Stimulated activated CD4-positive, alpha-beta T cell treated with anti-CD3 and anti-CD28 coated beads, Interleukin-1b, Interleukin-23, amount 100 ng/mL, for 1 hour (primary cell): Measurements from ENCODE around the gene ULK4.
"Not testable (repeated sequence)": the region's sequence is repeated elsewhere in the genome, so short reads cannot be mapped to it uniquely, and the experiment has no call there.

Experiments used
- DNase-seq, 2 donors: peaks; one replicate each; pipeline ENCODE4 v3.0.0-alpha.2; 2020; ENCODE audit warnings: low read depth in 2 of 2

The ULK4 gene

DNA sequence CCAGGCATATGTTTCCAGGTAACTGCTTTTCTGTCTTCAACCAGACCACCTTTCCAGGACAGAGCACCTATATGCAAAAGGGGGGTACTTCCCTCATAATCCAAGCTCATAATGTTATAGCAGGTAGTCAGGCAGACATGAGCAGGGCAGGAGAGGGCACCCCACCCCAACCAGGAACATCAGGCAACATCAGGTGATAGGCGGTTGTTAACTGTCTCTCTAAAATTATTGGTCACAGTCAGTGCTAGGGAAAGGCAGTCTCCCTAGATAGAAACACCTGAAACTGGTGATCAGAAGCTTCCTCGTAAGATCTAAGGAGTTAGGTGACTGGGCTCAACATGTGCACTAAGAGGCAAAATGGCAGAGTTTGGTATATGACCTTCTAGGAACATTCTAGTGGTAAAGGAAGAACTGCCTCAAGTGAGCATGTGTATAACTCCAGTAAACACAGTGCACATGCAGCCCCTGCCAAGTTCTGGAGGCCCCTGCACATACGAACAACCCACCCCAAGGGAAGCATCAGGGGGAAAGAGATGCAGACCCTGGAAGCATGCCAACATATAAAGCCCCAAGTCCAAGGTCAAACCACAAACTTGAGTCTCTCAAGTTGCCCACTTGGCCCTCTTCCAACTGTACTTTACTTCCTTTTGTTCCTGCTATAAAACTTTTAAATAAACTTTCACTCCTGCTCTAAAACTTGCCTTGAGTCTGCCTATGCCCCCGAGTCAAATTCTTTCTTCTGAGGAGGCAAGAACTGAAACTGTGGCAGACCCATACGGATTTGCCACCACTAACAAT is 270.9 kb downstream of the ULK4 start:
- DNase-seq, result no peak

DNA sequence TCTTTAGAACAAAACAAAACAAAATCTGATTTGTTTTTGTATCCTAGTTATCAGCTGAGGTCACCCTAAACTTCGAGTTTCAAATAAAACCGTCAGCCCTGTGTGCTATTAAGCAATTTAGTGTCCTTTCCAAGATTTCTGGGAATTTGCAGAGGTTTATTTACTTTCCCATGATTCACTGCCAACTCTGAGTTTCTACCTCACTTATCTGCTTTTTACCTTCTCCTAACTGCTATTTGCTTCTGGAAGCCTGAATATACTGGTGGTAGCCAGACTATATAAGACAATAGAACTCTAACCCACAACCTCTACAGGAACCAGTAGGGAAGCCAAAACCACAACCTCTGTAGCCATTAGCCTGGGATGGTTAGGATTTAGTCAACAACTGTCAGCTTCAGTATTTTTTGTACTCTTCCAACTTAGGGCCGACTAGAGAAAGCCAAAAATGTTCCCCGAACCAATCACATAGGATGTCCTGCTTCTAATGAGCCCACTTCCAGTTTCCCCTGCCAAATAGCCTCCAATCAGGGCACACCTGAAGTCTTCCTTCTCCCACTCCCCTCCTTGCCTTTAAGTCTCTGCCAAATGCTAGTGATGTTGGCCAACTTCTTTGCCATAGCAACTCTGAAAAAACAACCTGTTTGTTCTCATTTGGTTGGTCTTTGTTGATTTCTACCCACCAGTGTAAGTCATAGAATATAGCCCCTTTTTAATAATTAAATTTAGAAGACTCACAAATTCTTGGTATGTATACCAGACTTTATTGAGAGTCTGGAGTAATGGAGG is 273.1 kb downstream of the ULK4 start:
- no peak for DNase-seq

DNA sequence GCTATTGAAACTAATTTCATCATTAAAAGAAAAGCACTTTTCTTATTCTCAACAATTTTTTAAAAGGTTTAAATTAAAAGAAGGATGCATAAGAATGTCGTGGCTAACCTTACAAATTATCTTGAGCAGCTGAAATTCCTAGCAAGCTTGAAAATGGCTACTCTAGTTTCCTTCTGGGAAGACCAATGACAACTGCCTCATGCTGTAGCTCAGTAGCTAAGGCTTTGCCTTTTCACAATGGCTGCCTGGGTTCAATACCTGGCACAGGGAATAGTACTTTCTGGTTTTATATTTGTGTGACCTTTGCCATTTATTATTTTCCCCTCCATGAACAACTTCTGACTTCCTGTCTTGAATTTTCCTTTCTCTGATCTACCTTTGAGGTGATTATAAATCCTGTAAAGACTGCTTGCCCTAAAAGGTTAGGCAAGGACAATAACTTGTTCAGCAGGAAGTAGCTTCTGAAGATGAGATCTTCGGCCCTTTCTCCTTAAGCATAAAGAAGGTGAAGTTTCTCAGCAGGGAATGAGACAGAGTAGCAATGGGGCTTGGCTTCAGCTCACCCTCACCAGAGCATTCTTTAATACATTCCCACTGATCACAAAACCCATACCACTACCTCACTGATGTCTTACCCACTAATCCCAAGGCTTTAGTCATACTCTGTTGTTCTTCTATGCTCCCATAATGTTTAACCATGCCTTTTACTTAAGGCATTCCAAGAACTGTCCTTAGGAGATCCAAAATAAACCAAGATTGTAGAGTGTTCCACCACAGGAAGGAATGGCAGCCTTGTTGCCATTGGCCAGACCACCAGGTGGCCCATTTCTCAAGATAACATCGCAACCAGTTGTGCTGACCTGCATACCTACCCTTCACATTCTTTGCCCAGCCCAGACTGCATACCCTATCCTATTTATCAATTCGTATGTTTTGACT is 276.8 kb downstream of the ULK4 start:
- no peak for DNase-seq

DNA sequence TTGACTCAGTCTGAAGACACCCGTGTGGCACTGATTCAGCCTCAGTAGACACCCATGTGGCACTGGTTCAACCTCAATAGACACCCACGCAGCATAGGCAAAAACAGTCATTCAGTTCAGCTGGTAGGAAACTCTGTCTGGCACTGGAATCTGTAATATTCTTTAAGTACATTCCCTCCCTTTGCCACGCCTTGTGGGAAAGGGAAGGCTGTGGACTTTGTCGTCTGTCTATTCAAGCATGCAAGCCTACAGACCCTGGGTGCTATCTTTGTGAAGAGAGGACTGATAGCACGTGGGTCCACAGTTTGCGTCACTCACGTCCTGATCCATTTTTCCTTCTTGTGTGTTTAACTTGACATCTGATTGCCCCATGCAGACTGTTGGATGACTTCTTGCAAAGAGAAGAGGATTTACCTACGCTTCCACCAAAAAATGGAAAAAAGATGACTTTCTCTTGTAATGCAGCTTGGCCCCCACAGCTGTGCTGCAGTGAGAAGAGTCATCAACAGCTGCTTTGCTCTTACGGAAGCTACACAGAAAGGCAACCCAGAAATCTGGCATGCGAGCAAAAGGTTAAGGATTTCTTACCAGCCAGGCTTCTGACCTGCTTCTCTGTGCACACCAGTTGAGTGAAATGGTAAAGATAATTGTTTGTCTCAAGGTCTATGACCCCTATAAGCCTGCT is 278.1 kb downstream of the ULK4 start:
- DNase-seq, result no peak

DNA sequence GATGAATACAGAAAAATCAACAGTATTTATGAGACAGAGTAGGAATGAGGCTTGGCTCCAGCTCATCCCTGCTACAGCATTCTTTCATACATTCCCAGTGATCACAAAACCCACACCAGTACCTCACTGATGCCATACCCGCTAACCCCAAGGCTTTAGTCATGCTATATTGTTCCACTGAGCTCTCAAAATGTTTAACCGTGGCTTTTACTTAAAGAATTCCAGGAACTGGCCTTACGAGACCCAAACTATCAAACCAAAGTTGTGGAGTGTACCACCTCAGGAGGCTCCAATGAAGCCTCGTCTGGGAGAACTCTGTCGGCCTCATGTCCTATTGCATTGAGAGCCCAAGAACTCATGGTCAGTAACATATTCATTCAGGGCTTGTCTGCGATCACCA is 278.9 kb downstream of the ULK4 start:
- DNase-seq, result no peak

DNA sequence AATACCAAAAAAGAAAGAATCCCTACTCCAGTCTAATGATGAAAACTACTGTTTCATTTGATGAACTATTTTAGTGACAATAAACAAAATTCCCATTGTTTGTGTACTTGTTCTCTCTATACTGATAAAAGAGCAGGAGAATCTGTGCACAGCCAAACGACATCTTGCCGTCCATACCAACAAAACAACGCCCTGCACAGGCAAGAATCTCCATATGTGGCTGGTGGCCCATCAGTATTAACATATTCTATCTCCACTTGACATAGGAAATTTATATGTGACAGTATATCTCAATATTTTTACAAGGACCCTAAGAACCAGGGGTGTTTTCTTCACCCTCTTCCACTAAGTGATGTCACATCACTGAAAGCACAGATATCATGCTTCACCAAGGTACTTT is 279.5 kb downstream of the ULK4 start:
- DNase-seq, result no peak

DNA sequence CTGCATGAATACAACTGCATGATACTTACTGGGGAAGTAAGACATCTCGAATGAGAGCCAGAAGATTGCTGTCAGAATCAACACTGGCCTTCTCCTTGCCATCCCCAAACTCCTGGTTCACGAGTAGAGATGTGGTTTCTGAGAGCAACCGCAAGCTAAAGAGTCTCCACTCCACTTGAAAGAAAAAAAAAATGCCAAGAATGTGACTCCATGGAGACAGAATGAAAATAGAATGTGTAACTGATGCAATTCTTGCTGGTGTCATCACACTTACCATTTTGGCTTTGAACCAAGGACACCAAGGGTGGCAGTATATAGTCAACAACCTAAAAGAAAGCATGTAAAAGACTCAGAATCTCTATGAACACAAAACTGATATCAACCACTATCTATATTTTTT is 280.4 kb downstream of the ULK4 start:
- DNase-seq, result no peak

DNA sequence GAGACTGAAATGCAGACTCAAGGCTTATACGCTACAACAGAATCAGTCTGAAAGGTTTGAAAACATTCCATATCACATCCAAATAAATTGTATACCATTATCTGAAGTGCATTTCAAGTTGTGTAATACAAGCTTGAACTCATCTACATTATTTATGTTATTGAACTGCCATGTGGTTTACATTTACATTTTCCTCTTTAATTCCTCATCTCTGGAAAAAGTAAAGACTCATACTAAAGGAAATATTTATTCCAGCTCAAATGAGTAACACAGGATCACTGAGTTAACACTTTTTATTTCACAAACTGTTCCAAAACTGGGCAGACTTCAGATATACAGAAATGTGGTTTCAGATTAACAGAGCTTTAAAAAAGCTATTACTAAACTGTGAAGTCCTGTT is 282.5 kb downstream of the ULK4 start:
- no peak for DNase-seq

DNA sequence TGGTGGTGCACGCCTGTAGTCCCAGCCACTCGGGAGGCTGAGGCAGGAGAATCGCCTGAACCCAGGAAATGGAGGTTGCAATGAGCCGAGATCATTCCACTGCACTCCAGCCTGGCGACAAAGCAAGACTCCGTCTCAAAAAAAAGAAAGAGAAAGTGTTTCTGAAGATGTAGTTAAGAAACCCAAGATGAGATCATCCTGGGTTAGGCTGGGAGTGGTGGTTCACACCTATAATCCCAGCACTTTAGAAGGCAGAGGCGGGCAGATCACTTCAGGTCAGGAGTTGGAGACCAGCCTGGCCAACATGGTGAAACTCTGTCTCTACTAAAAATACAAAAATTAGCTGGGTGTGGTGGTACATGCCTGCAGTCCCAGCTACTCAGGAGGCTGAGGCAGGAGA is 286.8 kb downstream of the ULK4 start:
- not testable (repeated sequence) for DNase-seq

DNA sequence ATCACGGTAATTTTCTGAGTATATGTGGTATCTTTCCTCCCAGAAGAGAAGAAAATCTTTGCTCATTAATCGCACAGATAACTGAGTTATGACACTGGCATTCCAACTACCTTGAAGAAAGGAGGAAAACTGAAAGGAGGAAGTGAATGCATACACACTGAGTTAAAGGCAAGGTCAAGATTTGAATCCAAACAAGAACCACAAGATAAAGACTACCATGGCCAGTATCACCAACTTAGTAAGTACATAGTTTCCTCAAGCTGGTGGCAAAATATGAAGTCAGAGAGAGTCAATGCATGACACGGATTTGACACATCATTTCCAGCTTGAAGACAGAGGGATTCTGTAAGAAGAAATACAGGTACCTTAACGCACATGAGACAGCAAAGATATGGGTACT is 287.5 kb downstream of the ULK4 start:
- no peak for DNase-seq

DNA sequence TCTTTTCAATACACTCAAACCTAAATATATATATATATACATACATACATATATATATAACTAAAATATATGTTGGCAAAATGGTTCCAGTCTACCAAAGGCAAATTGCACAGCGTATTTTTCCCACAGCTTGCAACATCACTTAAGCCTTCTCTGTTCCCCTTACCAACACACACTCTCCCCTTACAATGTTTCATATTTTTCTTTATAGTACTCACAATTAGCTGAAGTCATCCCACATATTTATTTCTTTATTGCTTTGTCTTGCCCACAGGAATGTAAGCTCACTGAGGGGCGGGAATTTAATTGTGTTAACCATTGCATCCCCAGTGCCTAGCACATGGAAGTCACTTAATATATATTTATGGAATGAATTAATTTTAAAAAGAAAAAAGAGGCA is 288.3 kb downstream of the ULK4 start:
- no peak for DNase-seq

DNA sequence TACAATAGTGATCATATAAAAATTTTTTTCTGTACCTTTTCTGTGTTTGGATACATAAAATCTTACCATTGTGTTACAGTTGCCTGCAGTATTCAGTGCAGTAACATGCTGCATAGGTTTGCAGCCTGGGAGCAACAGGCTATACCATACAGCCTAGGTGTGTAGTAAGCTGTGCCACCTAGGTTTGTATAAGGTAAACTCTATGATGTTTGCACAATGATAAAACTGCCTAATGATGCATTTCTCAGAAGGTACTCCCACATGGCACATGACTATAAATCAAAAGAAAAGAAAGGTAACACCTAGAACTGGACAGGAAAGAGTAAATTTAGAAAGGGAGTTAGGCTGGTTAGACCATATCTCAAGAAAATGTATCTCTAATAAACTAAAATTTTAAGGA is 293.5 kb downstream of the ULK4 start:
- no peak for DNase-seq

DNA sequence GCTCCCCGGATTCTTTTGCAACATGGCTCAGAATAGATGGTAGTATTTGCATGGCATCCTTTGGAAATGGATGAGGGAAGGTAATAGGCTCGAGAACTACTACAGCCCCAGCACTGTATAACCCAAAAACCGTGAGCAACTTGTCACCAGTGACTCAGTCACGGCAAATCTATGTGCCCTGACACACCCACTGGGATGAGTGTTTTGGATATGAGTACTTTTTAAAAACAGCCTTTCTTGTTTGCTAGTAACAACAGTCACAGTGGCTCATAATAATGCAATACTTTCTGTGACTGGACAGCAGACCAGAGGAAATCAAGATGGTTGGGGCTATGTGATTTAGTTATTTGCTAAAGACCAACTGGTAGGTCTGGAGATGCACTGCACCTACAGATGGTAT is 299.6 kb downstream of the ULK4 start:
- DNase-seq, result no peak

DNA sequence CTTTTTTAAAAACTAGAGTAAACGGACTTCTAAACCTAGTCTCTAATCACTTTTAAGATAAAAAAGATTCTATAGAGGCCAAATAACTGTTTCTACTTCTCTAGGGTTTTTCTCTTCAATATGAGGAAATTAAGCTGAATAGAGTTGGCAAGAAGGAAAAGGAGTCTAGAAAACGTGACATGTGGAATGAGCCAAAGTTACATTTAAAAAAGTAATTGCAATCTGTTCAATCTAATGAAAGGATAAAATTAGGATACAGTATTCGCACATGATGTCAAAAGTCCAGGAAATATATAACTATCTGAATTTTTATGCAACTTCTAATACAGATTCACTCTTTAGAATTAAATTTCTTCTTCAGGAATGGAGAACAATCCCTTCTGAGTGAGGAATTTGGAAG is 300.1 kb downstream of the ULK4 start:
- DNase-seq, result no peak

DNA sequence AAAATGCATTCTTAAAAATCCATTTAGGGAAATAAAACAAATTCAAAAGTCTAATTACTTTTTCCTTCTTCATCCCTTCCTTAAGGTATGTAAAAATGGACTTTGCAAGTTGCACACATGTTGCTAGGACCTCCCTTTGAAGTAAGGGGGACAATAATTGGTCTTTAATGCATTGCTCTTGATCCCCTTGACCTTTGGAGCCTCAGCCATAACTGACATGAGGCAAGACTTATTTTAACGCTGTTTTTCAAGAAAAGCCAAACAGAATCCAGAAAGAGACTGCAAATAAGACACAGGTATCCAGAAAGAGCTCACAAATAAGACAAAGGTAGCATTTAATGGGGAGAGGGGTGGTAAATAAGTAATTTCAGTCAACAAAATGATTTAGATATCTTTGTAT is 301.4 kb downstream of the ULK4 start:
- no peak for DNase-seq

DNA sequence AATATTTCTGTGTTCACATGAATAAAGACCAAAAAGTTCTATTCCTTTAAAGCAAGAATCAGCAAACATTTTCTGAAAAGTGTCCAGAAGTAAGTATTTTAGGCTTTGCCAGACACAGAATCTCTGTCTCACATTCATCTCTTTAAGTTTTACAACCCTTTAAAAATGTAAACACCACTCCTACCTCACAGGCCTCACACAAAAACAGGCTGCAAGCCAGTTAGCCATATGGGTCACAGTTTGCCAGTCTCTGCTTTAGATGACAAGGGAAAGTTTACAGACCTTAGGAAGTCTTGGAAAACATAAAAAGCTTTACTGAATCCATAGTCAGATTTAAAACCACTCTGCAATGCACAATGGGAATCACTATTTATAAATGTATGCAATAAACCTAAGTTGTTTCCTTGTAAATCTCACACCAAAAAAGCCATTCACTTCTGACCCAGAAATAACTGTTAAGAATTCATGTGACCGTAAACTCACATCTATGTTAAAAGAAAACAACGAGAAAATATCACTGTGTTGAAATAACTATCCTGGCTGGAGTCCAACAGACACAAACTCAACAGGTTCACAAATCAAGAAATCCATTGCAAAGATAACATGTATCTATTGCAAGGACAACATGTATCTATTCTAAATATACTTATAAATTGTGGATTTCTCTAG is 308.2 kb downstream of the ULK4 start:
- DNase-seq, result no peak

DNA sequence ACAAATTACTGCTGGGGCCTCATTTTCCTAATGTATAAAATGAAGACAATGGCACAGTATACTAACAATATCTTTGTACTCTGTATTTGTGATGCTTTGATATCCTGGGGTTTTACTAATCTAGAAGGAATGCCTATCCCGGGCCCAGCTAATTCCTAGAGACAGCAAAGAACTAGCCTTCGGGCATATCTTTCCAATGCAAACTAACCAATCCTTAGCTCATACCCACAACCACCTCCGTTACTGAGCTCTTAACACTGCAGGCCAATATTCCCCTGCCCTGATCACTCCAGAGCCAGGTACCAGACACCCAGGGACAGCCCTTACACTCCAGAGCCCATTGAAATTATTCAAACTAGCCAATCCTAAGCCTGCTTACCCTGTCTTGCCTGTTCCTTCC is 309.0 kb downstream of the ULK4 start:
- DNase-seq, result no peak

DNA sequence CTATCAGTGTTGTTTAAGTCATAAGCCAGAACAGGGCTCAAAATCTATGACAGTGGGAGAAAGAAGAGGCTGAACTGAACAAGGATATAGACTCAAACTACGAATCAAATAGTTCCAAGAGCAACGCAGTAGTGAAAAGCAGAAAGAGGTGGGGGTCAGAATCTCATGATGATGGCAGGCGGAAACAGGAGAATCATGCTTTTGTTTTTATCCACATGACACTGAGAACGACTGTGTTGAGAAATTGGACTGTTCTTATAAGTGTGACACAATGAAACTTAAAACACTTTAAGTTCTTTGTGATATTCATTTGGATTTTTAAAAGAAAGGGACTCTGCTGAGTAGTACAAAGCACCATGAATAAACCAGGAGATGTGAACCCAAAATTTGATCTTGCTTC is 309.4 kb downstream of the ULK4 start:
- DNase-seq, result no peak

DNA sequence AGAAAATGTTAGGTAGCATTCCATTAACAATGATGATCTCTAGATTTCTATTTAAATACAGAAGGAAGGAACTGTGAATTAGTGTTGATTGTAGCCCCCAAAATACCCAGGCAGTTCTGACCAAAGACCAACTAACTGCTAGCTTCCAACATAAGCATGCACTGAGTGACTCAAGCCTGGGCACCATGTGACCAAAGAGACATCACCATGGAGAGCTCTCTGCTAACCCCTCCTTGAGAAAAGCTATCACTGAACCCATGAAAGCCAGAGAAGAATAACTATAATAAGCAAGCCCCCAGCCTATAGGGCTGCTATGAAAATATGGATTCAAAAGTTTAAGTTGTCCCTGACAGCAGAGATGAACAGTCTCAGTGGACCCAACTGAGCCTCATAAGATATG is 310.2 kb downstream of the ULK4 start:
- no peak for DNase-seq

DNA sequence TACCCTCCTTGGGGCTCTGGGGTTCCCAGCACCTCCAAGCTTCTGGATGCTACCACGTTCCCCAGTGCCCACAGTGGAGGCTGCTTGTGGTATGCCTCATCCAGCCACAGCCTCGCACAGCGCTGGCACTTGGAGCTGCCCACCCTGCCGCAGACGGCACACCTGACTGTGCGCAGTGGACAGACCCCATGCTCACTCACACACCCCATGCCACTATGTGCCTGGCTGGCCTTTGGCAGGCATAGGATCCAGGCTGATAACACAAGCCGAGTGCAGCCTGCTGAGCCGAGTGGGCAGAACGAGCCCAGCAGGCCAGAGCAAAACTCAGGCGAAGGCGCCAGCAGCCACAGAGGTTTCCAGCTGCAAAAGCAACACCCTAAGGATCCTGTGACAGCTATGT is 311.5 kb downstream of the ULK4 start:
- DNase-seq, result no peak

DNA sequence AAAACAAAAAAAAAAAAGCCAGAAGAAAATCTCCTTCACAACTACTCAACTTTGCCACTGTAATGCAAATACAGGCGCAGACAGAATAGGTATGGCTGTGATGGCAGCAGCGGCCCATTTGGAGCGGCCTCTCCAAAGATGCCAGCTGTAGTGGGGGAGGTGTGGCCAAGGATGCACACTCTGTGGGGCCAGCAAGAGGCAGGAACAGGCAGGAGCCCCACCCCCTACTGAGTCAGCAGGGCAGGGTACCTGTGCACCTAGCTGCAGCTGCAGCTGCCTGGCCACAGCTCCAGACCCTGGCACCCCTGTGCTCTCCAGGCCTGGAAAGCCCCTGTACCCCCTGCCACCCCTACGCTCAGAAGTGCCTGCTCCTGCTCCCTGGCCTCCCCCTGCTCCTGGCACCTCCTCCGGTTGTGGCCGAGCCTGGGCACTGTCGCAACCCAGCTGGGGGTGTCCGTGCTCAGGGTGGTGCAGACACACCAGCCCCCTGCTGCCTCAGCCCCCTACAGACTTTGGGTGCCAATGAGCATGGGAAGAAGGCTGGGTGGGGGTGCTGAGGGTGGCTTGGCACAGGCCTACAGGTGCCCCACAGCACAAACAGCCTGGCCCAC is 312.7 kb downstream of the ULK4 start:
- no peak for DNase-seq
